HAP-1 (cell line): Measurements from ENCODE around the gene NTNG1.
"Not testable (repeated sequence)": the region's sequence is repeated elsewhere in the genome, so short reads cannot be mapped to it uniquely, and the experiment has no call there.

ENCODE experiments used
- DNase-seq, 2 experiments: peaks; one replicate each; pipeline ENCODE4 v3.0.0-alpha.2; 2016 to 2020; ENCODE audit warnings: low spot score in 2 of 2
- H3K27me3 ChIP-seq: fragments of 250-450 bp; sonication (Bioruptor Pico); 2 replicates; pipeline ENCODE4 v1.5.1; 2020; ENCODE audit warnings: low read depth, mild to moderate bottlenecking, moderate library complexity
- H3K36me3 ChIP-seq: fragments of 250-450 bp; sonication (Bioruptor Pico); replicated peaks from 2 replicates; pipeline ENCODE4 v1.5.1; 2020; ENCODE audit warnings: mild to moderate bottlenecking
- H3K4me1 ChIP-seq: fragments of 250-450 bp; sonication (Bioruptor Pico); 2 replicates; pipeline ENCODE4 v1.5.1; 2020; ENCODE audit warnings: mild to moderate bottlenecking
- H3K4me3 ChIP-seq: fragments of 250-450 bp; sonication (Bioruptor Pico); 2 replicates; pipeline ENCODE4 v1.5.1; 2020; ENCODE audit warnings: mild to moderate bottlenecking, moderate library complexity
- H3K9me3 ChIP-seq: fragments of 250-450 bp; sonication (Bioruptor Pico); 2 replicates; pipeline ENCODE4 v1.5.1; 2020; ENCODE audit warnings: mild to moderate bottlenecking, moderate library complexity
- in situ Hi-C: fragments of 300-500 bp; cut with MboI; formaldehyde crosslinking; loops from 3 replicates; pipeline ENCODE4 v1.14.3; 2020; ENCODE audit warnings: low sequenced_read_pairs, inconsistent platforms, mixed read lengths

The NTNG1 gene

DNA sequence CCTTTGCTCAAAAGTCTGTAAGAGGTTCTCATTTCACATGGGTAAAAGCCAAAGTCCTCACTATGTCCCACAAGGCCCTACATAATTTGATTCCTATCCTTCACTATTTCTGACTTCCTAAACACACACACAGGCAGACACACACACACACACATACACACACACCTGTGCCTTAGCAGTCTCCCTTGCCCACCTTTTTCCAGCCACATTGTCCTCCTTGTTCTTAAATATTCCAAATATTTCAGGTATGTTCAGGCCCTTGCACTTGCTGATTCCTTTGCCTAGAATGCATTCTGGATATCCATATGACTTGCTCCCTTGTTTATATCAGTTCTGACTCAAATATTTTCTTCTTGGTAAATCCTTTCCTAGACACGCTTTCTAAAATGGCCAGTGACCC lies 54.6 kb downstream of the NTNG1 start:
- H3K36me3 ChIP-seq, result no peaks in the 10 kb centered on the region
- no peaks in the 10 kb centered on the region for H3K4me1 ChIP-seq
- H3K4me3 ChIP-seq, result no peak overlapping the region
- in situ Hi-C loops, result no loop called here
- H3K9me3 ChIP-seq, result no peaks in the 10 kb centered on the region
- H3K27me3 ChIP-seq, result no peaks in the 10 kb centered on the region
- no peak for DNase-seq

DNA sequence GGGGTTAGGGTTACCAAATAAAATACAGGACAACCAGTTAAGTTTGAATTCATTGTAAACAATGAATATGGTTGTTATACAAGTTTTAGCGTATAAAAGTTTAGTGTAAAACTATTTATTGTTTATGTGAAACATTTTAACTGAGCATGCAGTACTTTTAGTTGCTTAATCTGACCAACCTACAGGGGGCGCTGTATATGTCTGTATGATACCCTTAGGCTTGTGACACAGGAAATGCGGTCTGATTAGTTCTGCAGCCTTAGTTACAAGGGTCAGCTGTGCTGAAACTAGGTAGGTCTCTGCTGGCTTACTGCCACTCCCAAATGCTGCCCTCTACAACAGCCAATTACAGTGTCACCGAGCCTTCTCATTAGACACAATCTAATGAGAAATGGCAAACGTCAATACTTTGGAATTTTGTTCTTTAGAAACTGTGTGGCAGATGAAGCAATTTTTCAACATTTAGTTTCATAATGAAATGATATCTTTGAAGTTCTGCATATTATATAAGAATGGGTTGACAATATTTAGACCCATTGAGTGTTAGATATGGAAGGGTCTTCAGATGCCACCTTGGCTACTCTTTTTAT lies 56.2 kb downstream of the NTNG1 start:
- H3K4me1 ChIP-seq, result no peaks in the 10 kb centered on the region
- in situ Hi-C loops, result no loop called here
- H3K27me3 ChIP-seq, result no peaks in the 10 kb centered on the region
- H3K9me3 ChIP-seq, result no peaks in the 10 kb centered on the region
- no peak overlapping the region for H3K4me3 ChIP-seq
- DNase-seq, result peak; percentile 9 to 70
- H3K36me3 ChIP-seq, result no peaks in the 10 kb centered on the region

- Histone ChIP-seq H3K4me1 (no peaks in the 10 kb centered on the region), H3K36me3 (no peaks in the 10 kb centered on the region), H3K27me3 (no peaks in the 10 kb centered on the region), H3K4me3 (no peak overlapping the region), H3K9me3 (no peaks in the 10 kb centered on the region)
- in situ Hi-C loops, result no loop called here
- no peak for DNase-seq
These were observed 57.7 kb downstream of the NTNG1 start for GRCh38 chr1:107198561-107198960.

DNA sequence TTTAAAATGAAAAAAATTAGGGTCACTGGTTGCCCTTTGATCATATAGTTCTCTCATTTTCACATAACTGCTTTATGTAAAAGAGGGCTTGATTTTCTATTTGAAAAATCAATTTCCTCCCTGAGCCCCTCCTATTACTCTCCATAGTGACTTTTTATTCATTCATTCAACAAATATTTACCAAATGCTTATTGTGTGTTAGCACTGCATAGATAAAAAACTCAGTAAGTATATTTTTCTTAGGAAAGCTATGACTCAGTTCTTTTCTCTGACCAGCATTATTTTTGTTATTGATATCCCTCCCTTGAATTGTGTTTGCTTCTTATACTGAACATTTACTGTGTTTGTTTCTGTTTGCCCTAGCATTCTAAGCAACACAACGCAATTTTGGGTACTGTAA lies 59.8 kb downstream of the NTNG1 start:
- in situ Hi-C loops, result no loop called here
- no peaks in the 10 kb centered on the region for H3K36me3 ChIP-seq

GRCh38 chr1:107202007-107202406 lies 61.2 kb downstream of the NTNG1 start:
- no peak overlapping the region for H3K4me3 ChIP-seq
- no peaks in the 10 kb centered on the region for H3K27me3 ChIP-seq
- in situ Hi-C loops, result no loop called here
- no peaks in the 10 kb centered on the region for H3K36me3 ChIP-seq
- H3K4me1 ChIP-seq, result no peaks in the 10 kb centered on the region
- DNase-seq, result no peak
- no peaks in the 10 kb centered on the region for H3K9me3 ChIP-seq

More for the DNA sequence above, 59.8 kb downstream of the NTNG1 start:
- DNase-seq, result no peak
- Histone ChIP-seq H3K4me3 (no peak overlapping the region), H3K9me3 (no peaks in the 10 kb centered on the region), H3K27me3 (no peaks in the 10 kb centered on the region), H3K4me1 (no peaks in the 10 kb centered on the region)

- Histone ChIP-seq H3K4me3 (no peak overlapping the region), H3K27me3 (no peaks in the 10 kb centered on the region), H3K36me3 (no peaks in the 10 kb centered on the region)
These were observed 72.4 kb downstream of the NTNG1 start for GRCh38 chr1:107213225-107213624.

GRCh38 chr1:107220036-107220435 lies 79.2 kb downstream of the NTNG1 start:
- no peak for DNase-seq
- H3K4me3 ChIP-seq, result no peak overlapping the region
- no peaks in the 10 kb centered on the region for H3K4me1 ChIP-seq
- no peaks in the 10 kb centered on the region for H3K9me3 ChIP-seq
- in situ Hi-C loops, result no loop called here
- no peaks in the 10 kb centered on the region for H3K27me3 ChIP-seq
- no peaks in the 10 kb centered on the region for H3K36me3 ChIP-seq

More at GRCh38 chr1:107213225-107213624, 72.4 kb downstream of the NTNG1 start:
- in situ Hi-C loops, result no loop called here
- no peak for DNase-seq
- Histone ChIP-seq H3K9me3 (no peaks in the 10 kb centered on the region), H3K4me1 (no peaks in the 10 kb centered on the region)

DNA sequence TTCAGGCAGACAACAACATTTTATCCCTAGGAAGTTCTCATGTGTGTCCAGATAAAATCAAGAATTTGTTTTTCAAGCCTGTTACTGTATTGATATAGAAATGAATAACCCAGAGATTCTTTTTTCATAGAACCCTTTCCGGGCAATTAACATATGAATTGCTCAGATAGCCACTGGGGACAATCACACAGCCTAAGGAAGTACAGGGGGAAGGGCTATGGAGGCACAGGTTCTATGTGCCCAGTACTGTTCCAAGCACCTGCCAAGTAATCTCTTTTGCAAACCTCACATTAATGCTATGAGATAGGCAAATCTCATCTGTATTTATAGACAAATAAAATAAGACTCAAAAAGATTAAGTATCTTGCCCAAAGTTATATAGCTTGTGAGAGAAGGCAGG lies 84.9 kb downstream of the NTNG1 start:
- H3K4me1 ChIP-seq, result no peaks in the 10 kb centered on the region
- no peaks in the 10 kb centered on the region for H3K36me3 ChIP-seq
- H3K9me3 ChIP-seq, result no peaks in the 10 kb centered on the region
- no peaks in the 10 kb centered on the region for H3K27me3 ChIP-seq
- H3K4me3 ChIP-seq, result no peak overlapping the region
- DNase-seq, result no peak
- in situ Hi-C loops, result no loop called here

GRCh38 chr1:107228704-107229371 lies 88.0 kb downstream of the NTNG1 start:
- Histone ChIP-seq H3K27me3 (no peaks in the 10 kb centered on the region), H3K36me3 (no peaks in the 10 kb centered on the region), H3K9me3 (no peaks in the 10 kb centered on the region), H3K4me1 (no peaks in the 10 kb centered on the region), H3K4me3 (no peak overlapping the region)
- in situ Hi-C loops, result no loop called here
- DNase-seq, result no peak

DNA sequence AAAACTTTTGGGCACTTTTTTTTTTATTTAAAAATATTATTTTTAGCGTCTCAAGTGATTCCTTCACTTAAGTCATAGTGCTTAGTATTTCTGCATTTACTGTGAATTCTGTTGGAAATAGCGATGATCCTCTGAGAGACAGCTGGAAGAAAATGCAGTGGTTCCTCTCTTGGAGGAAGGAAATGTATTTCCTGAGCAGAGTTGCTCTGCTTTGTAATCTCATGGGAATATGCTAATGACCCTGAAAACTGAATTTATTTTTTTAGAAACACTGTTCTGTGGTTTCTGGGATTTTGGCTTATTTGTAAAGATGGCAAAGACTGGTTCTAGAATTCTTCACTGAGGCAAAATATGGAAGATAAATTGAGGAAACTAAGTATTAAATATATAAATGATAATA lies 88.9 kb downstream of the NTNG1 start:
- H3K36me3 ChIP-seq, result no peaks in the 10 kb centered on the region
- H3K27me3 ChIP-seq, result no peaks in the 10 kb centered on the region
- no peak overlapping the region for H3K4me3 ChIP-seq
- H3K9me3 ChIP-seq, result no peaks in the 10 kb centered on the region
- no peak for DNase-seq
- H3K4me1 ChIP-seq, result no peaks in the 10 kb centered on the region
- in situ Hi-C loops, result no loop called here

- in situ Hi-C loops, result no loop called here
These were observed 89.3 kb downstream of the NTNG1 start for GRCh38 chr1:107230121-107230520.

GRCh38 chr1:107231291-107231690 lies 90.5 kb downstream of the NTNG1 start:
- in situ Hi-C loops, result no loop called here
- no peaks in the 10 kb centered on the region for H3K4me1 ChIP-seq
- no peaks in the 10 kb centered on the region for H3K9me3 ChIP-seq

More at GRCh38 chr1:107230121-107230520, 89.3 kb downstream of the NTNG1 start:
- Histone ChIP-seq H3K36me3 (no peaks in the 10 kb centered on the region), H3K9me3 (no peaks in the 10 kb centered on the region), H3K4me3 (no peak overlapping the region), H3K4me1 (no peaks in the 10 kb centered on the region), H3K27me3 (no peaks in the 10 kb centered on the region)
- no peak for DNase-seq

DNA sequence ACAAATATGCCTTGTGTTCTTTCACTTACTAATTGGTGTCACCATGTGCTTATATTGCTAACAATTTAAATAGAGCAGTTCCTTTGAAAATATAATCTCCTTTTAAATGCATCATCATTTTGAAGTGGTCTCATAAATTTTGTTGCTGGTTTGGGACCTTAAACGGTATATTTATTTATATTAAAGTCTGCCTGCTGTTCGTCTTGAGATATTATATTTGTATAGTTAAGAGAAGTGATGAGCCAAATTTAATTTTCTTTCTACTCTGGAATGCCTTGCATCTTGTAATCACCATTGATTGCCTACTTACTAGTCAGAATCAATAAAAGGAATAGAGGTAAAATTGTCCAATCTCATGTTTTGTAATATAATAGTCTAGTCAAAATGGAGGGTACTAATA lies 91.6 kb downstream of the NTNG1 start:
- in situ Hi-C loops, result no loop called here
- H3K36me3 ChIP-seq, result no peaks in the 10 kb centered on the region
- no peak for DNase-seq
- no peaks in the 10 kb centered on the region for H3K27me3 ChIP-seq
- no peak overlapping the region for H3K4me3 ChIP-seq
- no peaks in the 10 kb centered on the region for H3K9me3 ChIP-seq
- H3K4me1 ChIP-seq, result no peaks in the 10 kb centered on the region

More at GRCh38 chr1:107231291-107231690, 90.5 kb downstream of the NTNG1 start:
- Histone ChIP-seq H3K36me3 (no peaks in the 10 kb centered on the region), H3K4me3 (no peak overlapping the region), H3K27me3 (no peaks in the 10 kb centered on the region)
- DNase-seq, result no peak

GRCh38 chr1:107236760-107237159 lies 95.9 kb downstream of the NTNG1 start:
- H3K36me3 ChIP-seq, in situ Hi-C loops, H3K4me3 ChIP-seq, H3K27me3 ChIP-seq, DNase-seq, H3K9me3 ChIP-seq, H3K4me1 ChIP-seq: not testable (repeated sequence)

DNA sequence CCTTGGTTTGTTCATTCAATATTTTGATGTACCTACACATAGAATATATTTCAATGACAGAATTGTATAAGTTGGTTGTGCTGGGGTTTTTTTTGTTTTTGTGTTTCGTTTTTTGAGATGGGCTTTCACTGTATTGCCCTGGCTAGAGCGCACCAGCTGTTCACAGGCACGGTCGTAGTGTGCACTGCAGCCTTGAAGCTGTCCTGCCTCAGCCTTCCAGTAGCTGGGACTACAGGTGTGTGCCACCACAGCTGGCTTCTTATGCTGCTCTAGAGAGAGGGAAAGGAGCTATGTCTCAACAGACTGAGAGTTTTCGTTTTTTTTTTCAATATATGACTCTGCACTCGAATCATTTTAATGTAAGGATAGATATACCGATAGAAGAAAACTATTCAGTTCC lies 102.6 kb downstream of the NTNG1 start:
- no peak for DNase-seq

More for the DNA sequence above, 102.6 kb downstream of the NTNG1 start:
- H3K4me1 ChIP-seq, result no peaks in the 10 kb centered on the region
- H3K27me3 ChIP-seq, result no peaks in the 10 kb centered on the region
- H3K36me3 ChIP-seq, result no peaks in the 10 kb centered on the region
- H3K9me3 ChIP-seq, result no peaks in the 10 kb centered on the region
- in situ Hi-C loops, result no loop called here
- H3K4me3 ChIP-seq, result no peak overlapping the region
